SK-N-MC (cell line): Measurements from ENCODE around the gene LSM2.

Experiments used
- EZH2 ChIP-seq: fragments of 200-600 bp; sonication (generic); IDR thresholded peaks from one replicate; pipeline ENCODE4 v1.6.1; 2017; ENCODE audit warnings: antibody characterized with exemption
- POLR2AphosphoS5 ChIP-seq: IDR thresholded peaks from 2 replicates; pipeline ENCODE4 v1.6.1; 2012; ENCODE audit warnings: mild to moderate bottlenecking, low read depth, low read length, borderline replicate concordance

DNA sequence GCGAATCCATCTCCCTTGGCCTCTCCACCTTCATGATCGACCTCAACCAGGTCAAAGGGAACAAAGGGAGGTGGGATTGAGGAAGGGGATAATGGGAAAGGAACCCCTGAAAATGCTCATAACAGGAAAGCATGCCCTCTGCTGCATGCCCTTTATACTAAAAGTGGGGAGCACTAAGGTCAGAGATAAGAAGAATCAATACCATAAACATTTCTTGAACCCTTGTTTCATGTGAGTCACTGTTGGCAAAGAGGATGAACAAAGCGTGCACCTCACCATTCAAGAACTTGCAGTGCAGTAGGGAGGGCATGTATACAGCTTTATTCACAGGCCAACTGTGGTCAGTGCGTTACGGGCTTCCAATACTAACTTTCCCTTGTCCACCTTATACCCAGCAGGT lies 46.0 kb downstream of the LSM2 start:
- no peak for TF ChIP-seq EZH2
- TF ChIP-seq POLR2AphosphoS5: no peak
